GM19238 (cell line): ENCODE results near the gene RRAGA.
A peak's percentile ranks its signal among the peaks of the same experiment; 100 is the strongest.
"Not testable (repeated sequence)": the region's sequence is repeated elsewhere in the genome, so short reads cannot be mapped to it uniquely, and the experiment has no call there.

Experiments used
- DNase-seq: peaks from one replicate; pipeline ENCODE4 v3.0.0; 2011; ENCODE audit warnings: low spot score; ENCODE audit not compliant: insufficient read length

RRAGA gene, protein sequence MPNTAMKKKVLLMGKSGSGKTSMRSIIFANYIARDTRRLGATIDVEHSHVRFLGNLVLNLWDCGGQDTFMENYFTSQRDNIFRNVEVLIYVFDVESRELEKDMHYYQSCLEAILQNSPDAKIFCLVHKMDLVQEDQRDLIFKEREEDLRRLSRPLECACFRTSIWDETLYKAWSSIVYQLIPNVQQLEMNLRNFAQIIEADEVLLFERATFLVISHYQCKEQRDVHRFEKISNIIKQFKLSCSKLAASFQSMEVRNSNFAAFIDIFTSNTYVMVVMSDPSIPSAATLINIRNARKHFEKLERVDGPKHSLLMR

DNA sequence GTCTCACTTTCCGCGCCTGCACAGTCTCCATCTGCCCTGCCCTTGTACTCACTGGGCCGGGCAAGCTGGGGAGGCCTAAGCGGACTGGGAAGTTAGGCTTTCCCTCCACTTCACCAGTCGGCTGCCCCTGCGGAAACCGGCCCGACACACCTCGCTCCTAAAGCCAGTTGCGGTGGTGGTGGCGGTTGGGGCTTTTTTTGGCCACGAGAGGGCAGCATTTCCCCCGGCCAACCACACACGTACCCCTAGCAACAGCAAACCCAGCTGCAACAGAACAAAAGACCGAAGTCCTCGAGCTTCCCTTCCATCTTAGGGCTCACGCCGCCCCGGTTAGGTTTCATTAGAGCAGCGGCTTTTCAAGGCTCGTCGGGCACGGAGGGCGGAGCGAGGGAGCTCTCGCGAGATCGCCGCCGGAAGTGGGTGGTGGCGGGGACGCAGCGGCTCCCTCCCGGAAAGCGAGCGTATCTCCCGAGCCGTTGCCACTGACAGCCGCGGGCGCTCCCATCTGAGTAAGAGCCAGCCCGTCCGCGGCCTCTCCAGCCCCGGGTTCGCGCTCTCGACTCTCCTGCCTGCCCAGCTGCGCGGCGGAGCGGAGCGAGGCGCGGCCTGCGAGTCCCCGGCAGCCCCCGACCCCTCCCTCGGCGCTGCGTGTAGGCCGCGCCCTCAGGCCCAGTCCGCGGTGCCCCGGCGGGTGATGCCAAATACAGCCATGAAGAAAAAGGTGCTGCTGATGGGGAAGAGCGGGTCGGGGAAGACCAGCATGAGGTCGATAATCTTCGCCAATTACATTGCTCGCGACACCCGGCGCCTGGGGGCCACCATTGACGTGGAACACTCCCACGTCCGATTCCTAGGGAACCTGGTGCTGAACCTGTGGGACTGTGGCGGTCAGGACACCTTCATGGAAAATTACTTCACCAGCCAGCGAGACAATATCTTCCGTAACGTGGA, at the start of gene RRAGA:
TSS of gene RRAGA (plus strand) at position 462 of the 951 bp plus-strand sequence. CDS start at position 695, 233 bp downstream.
- DNase-seq, result peak; percentile 88

DNA sequence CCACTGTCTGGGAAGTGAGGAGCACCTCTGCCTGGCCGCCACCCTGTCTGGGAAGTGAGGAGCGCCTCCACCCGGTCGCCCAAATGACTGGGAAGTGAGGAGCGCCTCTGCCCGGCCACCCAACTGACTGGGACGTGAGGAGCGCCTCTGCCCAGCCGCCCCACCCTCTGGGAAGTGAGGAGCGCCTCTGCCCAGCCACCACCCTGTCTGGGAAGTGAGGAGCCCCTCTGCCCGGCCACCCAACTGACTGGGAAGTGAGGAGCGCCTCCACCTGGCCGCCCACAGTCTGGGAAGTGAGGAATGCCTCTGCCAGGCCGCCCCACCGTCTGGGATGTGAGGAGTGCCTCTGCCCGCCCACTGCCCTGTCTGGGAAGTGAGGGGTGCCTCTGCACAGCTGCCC, 49.1 kb upstream of the RRAGA start:
- DNase-seq, result no peak

DNA sequence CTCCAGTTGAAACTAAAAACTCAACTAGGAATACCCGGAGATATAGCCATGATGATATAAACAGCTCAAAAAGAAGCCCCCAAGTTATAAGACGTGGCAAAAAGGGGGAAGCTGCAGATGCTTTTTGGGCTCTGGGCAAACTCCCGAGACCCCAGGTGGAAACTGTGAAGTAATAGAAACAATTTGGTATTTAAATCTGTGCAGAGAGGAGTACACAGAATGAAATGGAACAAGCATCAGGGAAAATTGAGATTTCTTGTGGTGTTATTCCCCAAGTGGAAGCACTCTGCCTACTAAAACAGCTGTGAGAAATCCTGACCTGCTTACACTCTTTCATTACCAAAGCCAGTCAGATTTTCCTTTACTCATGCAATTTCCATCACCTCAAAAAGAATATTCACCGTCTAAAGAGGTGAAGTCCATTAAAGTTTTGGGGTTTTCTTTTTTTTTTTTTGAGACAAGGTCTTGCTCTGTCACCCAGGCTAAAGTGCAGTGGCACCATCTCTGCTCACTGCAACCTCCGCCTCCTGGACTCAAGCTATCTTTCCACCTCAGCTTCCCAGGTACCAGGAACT, 39.7 kb upstream of the RRAGA start:
- DNase-seq, result no peak

DNA sequence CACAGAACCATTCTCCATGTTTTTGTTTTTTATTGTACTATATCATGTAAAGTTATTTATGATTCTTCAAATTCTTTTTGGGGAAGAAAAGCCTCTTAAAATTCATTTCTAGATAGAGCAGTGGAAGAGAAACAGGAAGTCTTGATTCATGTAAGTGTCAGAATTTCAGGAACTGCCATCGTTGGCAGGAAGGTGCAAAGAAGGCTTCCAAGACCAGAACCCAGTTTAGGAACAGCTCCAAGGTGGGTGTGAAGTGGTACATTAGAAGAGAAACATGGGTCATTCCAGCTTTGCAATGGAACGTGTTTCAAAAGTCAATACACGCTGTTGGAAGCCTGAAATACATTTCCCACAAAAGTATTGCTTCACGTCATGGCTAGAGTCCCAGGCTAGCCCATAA, 31.0 kb upstream of the RRAGA start:
- DNase-seq, result no peak

DNA sequence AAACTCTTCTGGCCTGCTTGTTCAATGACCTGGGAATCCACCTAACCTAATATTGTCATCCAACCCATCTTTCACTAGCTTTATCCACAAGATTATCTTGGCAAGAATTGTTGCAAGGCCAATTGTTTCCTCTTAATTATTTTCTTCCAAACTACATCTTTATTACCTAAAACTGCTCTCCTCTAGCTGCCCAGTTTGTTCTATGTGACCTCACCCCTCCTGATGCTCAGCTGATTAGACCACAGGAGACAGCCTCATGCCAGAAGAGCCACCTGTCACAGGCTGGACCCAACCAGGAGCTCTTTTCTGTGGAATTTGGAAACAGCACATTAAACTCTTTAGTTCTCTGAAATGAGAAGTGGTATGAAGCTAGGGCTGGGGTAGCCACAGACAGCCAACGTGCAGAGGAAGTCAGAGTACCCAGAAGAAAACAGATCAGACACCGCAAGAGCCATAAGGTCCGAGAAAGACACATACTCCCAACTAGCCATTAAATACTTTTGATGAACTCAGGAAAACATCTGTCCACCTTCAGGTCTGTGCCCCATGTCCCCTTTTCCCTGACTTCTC, 28.3 kb upstream of the RRAGA start:
- DNase-seq, result no peak

DNA sequence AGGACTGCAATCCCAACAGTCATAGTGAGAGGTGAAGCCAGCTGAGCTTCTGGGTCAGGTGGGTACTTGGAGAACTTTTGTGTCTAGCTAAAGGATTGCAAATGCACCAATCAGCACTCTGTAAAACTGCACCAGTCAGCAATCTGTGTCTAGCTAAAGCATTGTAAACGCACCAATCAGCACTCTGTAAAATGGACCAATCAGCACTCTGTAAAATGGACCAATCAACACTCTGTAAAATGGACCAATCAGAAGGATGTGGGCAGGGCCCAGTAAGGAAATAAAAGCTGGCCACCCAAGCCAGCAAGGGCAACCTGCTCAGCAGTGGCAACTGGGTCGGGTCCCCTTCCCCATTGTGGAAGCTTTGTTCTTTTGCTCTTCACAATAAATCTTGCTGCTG, 27.6 kb upstream of the RRAGA start:
- not testable (repeated sequence) for DNase-seq

DNA sequence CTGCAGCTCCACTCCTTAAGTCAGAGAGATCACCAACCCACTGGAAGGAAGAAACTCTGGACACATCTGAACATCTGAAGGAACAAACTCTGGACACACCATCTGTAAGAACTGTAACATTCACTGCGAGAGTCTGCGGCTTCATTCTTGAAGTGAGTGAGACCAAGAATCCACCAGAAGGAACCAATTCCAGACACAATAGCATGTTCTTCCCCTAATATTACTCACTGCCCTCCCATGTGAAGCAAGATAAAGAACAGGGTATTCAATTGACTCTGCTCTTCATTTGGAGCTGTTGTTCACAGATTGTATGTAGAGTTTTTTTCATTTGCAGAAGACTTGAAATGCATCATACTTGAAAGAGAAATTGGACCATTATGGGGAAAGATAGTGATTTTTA, 27.0 kb upstream of the RRAGA start:
- DNase-seq, result no peak

DNA sequence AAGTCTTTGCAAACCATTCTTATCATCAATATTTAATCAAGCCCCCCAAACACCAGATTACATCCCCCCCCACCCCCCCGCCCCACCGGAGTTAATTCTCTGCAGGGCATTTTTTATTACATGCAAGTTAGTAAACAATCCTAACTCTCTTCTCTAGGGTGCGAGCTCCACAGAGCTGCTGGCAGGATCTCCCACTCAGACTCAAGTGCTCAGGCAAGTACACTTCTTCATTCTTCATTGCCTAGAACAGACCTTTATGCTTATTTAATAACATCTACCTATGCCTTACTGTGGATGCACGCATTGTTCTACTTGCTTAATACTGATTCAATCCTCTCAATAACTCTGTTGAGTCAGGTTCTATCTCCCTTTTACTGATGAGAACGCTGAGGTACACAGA, 26.1 kb upstream of the RRAGA start:
- DNase-seq, result no peak

DNA sequence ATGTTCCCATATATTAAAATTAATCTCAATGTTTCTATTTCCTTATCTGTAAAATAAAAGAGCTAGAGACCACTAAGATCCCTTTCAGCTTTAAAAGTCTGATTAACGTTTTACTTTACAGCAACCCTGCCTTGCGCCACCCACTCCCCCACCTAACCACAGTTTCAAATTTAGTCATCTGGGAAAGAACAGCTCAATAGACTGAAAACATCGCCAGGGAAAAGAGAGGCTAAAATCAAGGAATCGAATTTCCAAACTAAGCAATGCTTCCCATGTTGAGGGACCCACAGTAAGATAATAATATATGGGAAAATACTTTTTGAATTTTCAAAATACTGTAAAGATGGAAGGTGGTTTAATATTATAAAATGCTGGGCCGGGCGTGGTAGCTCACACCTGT, 22.9 kb upstream of the RRAGA start:
- no peak for DNase-seq

DNA sequence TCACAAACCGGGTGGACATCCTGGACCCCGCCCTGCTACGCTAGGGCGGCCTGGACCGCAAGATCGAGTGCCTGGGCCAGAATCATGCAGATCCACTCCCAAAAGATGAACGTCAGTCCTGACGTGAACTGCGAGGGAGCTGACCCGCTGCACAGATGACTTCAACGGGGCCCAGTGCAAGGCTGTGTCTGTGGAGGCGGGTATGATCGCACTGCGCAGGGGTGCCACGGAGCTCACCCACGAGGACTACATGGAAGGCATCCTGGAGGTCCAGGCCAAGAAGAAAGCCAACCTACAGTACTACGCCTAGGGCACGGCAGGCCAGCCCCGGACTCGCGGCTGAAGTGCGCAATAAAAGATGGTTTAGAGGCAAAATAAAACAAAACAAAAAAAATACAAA, 21.4 kb upstream of the RRAGA start:
- DNase-seq, result no peak

DNA sequence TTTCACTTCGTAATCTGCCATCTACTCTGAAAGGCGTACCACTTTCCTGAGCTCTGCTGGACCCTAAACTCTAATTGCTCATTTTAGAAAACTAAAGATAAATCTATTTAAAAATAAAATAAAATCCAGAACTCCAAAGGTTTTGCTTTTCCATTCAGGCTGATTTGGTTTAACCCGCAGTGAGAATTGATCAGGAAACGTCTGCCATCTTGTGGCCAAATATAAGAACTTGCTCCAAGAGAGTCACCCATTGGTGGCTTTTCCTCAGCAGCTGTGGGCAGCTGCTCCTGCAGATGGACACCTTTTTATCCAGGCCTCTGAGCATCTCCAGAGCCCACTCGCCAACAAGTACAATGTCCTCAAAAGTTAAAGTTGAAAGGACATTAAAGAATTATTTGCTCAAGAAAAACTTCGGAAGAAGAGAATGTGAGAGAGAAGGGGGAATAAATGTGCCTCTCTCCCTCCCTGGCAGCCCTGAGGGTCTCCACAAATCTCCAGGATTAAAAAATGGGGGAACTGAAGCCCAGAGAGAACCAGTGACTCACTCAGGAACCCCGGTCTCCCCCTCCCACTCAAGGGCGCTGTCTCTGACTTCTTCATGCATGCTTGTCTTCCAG, 20.3 kb upstream of the RRAGA start:
- peak; percentile 52 for DNase-seq

DNA sequence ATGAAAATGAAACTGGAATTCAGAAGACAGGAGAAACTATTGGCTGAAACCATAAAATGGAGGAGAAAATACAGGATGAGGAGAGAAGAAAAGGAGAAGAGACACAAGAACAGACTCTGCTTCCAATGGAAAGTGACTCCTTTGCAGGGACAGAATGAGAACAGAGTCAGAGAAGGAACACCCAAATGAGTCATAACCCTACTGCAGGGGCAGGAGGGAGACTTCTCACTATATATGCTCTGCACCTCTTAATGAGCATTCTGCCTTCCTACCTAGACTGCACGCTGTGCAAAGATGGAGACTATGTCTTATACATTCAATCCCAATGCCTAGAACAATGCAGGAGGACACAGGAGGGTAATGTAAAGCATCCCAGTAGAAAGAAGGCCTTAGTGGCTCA, 18.3 kb upstream of the RRAGA start:
- DNase-seq, result no peak

DNA sequence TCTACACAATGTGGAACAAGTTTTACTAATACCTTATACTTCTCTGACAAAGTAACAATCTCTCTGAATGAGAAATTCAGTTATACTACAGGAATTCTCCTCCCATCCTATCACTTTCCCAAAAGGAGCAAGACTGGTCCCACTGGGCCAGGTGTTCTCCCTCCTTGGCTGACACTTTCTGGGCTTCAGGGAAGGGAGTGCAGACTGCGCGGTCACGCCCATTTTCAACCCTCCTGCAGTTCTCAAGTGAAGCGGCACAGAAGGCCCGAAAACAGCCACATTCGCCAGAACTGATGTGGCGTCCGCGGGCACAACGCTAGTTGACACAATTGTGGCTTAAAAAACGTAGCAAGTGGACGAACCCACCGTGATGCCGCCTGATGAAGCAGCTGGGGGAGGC, 16.8 kb upstream of the RRAGA start:
- no peak for DNase-seq

DNA sequence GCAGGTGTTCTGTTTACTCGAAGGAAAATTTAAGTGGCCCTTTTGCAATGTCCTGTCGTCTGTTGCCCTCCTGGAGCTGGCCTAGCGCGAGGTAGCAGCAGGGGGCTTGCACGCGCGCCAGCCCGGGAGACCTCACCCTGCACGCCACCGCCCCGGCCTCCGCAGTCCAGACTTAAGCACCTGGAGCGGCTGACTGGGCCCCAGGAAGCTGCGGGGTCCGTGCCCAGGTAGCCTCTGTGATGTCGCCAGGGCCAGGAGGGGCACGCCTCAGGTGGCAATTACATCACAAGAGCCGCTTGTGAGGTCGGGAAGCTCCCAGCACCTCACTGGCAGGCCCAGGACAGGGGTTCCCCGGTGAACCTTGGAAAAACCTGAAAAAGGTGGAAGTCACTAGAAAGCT, 16.2 kb upstream of the RRAGA start, which contains the start of gene SAXO1:
TSS of gene SAXO1 (minus strand) at position 195 of the 400 bp plus-strand sequence. CDS start 301 bp downstream, outside the sequence.
- DNase-seq, result no peak

DNA sequence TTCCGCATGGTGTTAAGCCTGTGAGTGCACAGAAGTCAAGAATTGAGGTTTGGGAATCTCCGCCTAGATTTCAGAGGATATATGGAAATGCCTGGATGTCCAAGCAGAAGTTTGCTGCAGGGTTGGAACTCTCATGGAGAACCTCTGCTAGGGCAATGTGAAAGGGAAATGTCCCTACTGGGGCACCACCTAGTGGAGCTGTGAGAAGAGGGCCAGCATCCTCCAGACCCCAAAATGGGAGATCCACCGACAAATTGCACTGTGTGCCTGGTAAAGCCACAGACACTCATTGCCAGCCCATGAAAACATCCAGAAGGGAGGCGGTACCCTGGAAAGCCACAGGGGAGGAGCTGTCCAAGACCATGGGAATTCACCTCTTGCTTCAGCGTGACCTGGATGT, 12.6 kb upstream of the RRAGA start:
- DNase-seq, result no peak

DNA sequence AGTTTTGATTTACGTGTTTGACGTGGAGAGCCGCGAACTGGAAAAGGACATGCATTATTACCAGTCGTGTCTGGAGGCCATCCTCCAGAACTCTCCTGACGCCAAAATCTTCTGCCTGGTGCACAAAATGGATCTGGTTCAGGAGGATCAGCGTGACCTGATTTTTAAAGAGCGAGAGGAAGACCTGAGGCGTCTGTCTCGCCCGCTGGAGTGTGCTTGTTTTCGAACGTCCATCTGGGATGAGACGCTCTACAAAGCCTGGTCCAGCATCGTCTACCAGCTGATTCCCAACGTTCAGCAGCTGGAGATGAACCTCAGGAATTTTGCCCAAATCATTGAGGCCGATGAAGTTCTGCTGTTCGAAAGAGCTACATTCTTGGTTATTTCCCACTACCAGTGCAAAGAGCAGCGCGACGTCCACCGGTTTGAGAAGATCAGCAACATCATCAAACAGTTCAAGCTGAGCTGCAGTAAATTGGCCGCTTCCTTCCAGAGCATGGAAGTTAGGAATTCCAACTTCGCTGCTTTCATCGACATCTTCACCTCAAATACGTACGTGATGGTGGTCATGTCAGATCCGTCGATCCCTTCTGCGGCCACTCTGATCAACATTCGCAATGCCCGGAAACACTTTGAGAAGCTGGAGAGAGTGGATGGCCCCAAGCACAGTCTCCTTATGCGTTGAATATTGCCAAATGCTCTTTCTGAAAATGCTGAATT, 850 bp downstream of the RRAGA start:
- DNase-seq, result no peak

DNA sequence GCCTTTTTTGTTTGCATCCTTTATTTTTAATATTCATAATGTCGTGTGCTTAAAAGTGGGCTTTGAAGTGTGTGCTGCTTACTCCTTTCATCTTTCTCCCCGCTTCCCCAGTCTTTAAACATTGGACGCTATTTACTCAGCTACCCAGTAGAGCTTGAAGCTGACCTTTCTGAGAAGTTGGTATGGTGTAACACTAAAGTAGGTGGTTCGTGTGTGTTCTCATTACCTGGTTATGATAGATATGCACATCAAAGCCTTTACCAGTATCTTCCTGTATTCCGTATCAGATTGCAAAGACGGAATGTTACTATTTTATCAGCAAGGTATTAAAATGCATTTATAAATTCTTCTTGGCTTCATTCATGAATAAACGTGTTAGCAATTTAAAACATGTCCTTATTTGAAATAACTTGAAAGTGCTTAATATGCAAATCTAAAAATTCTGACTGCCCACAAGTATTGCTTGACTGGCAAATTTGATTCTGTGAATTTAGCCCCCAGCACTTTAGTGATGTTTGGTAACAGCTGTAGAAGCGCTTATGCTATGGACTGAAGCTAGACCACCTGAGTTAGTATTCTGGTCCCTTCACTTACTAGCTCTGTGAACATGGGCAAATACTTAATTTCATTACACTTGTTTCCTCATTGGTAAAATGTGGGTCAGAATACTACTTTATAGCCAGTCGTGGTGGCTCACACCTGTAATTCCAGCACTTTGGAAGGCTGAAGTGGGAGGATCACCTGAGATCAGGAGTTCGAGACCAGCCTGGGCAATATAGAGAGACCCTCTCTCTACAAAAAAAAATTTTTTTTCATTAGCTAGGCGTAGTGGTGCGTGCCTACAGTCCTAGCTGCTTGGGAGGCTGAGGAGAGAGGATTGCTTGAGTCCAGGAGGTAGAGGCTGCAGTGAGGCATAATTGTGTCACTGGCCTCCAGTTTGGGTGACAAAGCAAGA, 1.7 kb downstream of the RRAGA start:
- DNase-seq, result no peak

DNA sequence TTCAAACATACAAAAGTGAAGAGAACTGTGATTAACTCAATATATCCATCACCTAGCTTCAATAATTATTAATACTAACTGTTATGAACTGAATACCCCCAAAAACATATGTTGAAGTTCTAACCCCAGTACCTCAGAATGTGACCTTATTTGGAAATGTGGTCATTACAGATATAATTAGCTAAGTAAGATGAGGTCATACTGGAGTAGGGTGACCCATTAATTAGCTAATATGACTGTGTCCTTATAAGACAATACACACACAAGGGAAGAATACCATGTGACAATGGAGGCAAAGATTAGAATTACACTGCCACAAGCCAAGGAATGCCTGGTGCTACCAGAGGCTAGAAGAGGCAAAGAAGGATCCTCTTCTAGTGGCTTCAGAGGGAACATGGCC, 7.8 kb downstream of the RRAGA start:
- no peak for DNase-seq

DNA sequence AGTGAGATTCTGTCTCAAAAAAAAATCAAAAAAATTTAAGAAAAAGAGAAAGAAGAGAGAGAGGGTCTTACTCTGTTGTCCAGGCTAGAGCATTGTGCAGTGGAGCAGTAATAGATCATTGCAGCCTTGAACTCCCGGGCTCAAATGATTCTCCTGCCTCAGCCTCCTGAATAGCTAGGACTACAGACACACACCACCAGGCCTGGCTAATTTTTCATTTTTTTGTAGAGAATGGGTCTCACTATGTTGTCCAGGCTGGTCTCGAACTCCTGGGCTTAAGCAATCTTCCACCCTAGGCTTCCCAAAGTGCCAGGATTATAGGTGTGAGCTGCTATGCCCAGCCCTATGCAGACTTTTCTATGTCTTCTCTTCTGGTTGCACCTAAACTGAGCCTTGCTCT, 25.0 kb downstream of the RRAGA start:
- no peak for DNase-seq

DNA sequence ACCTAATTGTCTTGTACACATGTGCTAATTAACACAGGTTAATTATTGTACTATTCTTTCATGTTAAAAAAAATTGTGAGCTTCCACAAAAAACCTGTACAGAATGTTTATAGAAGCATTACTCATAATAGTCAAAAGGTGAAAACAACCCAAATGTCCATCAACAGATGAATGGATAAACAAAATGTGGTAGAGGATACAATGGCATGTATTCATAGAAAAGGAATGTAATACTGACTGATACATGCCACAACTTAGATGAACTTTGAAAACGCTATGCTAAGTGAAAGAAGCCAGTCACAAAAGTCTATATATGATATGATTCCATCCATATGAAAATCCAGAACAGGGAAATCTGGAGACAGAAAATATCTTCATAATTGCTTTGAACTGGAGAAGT, 25.6 kb downstream of the RRAGA start:
- no peak for DNase-seq
